Measurements from ENCODE around the gene LCNL1.

The LCNL1 gene

DNA sequence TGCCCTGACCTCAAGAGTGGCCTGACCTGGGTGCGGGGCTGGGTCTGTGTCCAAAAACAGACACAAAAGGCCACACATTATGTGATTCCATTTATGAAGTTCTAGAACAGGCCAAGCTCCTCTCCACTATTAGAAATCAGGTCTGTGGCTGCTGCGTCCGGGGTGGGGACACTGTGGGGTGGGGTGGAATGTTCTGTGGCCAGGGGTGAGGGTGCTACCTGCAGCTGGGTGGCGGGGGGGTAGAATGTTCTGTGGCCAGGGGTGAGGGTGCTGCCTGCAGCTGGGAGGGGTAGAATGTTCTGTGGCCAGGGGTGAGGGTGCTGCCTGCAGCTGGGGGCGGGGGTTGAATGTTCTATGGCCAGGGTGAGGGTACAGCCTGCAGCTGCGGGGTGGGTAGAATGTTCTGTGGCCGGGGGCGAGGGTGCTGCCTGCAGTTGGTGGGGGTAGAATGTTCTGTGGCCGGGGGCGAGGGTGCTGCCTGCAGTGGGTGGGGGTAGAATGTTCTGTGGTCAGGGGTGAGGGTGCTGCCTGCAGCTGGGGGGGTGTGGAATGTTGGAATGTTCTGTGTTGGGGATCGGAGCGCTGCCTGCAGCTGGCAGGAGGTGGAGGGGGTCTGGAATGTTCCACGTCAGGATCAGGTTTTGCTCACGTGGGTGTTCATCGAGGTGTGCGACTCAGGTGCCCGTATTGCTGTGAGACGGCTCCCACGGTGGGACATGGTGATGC lies 22.4 kb upstream of the LCNL1 start:
- DNase-seq (ENCODE audit: low spot score) = no peak

DNA sequence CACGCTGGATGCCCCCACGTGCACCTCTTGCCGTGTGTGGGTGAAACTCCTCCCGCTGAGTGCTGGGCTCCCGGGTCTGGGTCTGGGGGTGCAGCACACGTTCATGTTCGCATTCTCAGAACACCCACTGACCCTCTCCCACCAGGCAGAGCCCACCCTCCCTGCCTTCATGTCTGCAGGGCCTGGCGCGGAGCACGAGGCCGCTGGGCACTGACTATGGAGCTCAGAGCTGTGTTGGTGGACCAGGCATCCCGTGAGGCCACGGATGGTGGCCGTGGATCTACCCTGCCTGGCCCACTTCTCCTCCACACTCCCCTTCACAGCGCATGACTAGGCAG lies 21.9 kb upstream of the LCNL1 start:
- DNase-seq (ENCODE audit: low spot score) = no peak

DNA sequence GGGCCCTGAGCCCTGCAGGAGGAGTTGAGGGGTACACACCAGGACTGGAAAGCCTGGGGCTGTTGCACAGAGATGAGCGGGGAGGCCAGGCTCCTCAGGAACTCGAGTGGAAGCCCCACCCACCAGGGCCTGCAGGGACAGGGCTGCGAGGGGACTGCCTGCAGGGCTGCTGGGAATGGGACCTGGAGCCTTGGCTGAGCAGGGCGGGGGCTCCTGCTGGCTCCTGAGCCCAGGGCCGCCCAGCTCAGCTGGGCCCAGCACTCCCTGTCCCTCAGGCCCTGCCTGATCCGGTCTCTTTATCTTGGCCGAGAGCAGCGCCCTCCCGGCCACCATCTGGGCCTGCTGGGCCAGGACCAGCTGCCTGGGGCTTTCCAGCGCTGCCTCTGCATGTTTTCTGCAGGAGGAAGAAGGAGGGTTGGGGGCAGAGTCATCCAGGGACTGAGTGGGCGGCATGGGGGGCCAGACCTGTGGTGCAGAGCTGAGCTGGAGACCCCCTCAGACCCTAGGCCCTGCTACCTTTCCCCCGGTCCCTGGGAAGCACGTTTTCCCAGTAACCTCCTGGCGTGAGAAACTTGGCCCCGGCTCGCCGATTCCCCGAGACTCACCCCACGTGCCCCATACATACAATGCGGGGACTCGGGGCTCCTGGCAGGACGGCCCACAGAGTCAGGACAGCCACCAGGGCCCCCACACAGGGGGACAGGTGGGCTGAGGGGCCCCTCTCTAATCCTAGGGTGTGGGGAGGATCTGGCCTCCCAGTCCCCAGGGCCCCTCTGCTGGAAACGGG lies 21.3 kb upstream of the LCNL1 start:
- DNase-seq (ENCODE audit: low spot score) = no peak

DNA sequence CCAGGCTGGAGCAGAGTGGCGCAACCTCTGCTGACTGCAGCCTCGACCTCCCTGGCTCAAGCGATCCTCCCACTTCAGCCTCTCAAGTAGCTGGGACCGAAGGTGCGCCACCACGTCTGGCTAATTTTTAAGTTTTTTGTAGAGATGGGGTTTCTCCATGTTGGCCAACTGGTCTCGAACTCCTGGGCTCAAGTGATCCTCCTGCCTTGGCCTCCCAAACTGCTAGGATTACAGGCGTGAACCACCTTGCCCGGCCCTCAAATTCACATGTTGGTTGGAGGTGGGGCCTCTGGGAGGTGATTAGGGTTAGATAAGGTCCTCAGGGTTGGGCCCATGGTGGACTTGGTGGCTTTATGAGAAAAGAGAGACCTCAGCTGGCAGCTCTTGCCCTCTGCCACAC lies 20.6 kb upstream of the LCNL1 start:
- DNase-seq (ENCODE audit: low spot score) = no peak

DNA sequence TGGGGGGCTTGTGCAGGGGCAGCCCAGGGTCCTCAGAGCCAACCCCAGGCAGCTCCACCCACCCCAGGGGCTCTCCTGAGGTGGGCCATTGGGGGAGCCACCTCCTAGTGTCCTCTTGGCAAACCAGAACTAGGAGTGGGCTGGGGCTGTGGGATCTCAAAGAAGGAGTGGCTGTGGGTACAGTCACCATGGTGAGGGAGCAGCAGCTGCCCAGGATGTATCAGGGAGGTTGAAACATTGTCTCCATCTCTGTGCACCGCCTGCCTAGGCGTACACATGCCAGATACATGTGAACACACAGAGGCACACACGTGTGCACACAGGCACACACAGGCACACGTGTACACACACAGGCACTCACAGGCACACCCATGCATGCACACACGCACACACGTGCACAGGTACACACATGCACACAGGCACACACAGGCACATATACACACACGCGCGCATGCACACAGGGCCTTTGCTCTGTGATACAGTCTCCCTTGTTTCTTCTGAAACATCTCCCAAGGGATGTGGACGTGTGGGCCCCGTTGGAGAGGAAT lies 20.0 kb upstream of the LCNL1 start:
- no peak for DNase-seq (ENCODE audit: low spot score)

DNA sequence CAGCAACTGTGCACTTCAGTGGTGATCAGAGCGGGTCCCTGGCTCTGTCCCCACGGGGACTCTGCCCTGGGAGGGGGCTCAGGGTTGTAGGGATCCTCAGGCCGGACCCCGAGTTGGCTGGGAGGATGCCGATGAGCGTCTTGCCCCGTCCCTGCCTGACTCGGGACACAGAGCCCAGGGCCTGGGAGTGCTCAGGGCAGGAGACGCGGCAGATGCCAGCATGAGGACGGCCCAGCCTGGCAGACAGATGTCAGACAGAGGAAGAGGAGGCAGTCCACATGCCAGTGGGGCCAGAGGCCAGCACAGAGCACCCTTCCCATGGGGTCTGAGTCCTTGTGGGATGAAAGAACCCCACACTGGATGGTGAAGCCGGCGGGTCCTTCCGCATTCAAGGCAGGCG lies 19.5 kb upstream of the LCNL1 start:
- DNase-seq (ENCODE audit: low spot score) = no peak

DNA sequence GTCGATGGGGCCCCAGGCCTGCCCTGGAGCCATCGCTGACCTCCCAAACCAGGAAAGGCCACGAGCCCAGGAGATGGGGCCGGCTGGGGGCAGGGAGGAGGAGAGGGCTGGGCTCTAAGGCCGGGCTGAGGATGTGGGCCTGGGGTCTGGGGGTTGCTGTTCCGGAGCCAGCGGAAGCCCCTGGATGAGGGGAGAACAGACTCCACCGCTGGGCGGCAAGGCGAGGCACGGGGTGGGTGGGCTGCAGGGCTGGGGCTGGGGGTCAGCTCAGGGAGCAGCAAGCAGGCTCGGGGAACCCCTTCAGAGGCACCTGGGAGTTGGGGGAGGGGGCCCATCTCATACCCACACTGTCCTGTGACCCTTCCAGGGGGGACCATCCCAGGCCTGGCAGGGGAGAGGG lies 19.0 kb upstream of the LCNL1 start:
- DNase-seq (ENCODE audit: low spot score) = no peak

DNA sequence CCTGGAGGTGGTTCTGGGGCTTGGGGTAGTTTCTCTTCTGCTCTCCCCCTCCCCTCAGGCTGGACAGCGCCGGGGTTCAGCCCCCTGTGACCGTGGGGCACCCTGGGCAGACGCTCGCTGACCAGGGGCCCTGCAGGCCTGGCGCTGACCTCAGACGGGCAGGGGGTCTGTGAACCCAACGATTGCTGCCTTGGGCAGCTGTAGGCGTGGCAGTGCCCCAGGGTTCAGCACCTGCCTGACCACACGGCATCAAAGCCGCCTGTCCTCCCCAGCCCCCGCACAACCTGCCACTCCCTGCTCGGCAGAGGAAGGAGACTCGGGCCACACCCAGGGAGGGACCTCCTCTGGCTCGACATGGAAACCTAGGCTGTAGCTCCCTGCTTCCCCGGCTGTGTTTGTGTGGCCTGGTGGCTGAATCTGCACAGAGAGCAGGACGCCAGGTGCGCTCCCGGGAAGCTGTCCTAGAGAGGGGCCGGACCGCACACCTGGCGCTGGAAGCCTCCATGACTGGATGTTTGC lies 18.6 kb upstream of the LCNL1 start:
- no peak for DNase-seq (ENCODE audit: low spot score)

DNA sequence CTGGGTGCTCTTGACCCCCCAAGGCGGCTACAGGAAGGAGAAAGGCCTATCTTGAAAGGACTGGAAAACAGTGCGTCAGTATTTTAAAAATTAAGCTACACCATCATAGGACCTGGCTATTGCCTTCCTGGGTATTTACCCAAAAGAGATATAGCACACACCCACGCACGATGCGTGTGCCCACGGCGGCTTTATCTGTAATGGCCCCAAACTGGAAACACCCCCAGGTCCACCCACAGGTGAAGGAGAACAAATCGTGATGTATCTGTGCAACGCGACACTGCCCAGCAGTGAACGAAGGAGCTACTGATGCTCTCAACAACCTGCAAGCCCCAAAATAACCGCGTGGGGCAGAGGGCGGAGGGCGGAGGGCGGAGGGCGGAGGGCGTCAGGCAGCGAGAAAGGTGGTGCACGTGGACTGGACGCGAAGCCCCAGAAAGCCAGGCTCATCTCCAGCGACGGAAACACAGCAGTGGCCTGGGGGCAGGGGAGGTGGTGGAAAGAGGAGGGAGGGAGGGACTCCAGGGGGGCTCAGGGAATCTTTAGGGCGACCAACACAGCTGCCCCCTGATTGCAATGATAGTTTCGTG lies 17.9 kb upstream of the LCNL1 start:
- no peak for DNase-seq (ENCODE audit: low spot score)

DNA sequence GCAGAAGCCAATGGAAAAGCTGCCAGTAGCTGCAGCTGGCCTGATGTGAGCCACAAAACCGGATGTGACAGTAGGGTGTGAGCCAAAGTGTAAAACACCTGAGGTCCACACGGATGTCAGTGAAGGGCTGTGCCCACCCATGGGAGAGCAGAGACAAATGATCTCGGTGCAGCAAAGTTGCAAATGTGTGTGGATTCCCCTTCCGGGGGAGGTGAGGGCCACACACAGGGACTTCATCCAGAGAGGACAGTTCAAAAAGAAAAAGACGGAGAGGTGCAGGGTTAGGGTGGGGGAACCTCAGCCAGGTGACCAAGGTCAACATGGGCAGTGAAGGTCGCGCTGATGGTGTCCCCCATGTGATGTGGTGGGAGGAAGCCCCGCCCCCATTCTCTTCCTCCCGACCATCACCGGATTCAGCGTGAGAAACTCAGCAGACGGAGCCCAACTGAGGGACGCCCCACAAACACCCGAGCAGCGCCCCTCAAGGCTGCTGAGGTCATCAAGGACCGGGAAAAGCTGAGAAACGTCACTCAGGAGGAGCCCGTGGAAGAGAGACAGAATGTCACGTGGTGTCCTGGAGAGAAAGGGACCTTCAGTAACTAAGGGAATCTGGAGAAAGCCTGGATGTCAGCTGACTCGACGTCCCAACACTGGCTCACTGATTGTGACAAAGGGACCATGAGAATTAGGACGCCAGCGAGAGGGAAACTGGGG lies 16.9 kb upstream of the LCNL1 start:
- peak; percentile 49 for DNase-seq (ENCODE audit: low spot score)

DNA sequence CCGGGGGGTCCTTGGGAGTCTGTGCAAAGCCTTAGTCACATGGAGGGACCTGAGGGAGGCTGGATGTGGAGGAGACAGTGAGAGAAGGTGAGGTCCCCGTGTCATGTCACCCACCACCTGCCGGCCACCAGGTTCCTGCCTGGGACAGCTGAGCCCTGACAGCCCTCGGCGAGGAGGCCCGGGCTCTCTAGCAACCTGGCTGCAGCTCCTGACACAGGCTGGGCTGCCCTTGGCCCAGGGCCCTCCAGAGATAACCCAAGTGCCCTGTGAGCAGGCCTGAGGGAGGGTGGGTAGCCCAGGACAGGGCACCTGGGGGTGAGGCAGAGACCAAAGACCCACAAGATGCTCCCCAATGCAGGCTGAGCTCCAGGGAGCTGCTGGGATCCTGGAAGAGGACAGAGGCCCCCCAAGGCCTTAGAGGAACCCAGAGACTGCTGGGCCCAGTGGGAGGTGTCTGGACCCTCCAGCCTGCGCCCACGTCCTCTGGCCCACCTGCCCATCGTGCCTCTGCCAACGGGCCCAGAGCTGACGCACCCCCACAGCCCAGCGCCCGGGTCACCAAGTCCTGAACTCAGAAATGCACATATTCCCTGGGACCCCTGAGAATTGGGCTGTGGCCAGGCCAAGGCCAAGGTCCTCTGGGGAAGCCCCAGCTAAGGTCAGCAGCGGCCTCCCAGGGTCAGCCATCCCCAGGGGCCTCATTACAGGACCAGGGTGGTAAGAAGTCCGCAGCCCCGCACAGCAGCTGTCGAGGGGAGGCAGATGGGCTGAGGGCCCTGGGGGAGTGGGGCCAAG lies 14.3 kb upstream of the LCNL1 start:
- DNase-seq (ENCODE audit: low spot score) = no peak

DNA sequence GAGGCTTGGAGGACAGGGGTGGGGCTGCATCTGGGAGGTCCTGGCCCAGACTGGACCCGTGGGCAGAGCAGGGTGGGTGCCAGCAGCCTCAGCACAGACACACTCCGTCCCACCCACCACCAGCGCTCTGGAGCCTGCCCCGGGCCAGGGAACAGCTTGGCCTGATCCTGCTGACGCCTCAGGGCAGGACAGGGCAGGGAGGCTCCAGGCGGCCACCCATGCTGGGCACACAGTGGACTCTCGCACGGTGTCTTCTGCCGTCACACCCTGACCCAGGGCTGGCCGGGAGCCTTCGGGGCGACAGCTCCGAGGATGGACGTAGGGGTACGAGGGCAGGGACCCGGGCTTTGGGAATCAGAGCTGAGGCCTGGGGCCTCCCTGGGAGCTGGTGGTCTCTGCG lies 13.6 kb upstream of the LCNL1 start:
- no peak for DNase-seq (ENCODE audit: low spot score)

DNA sequence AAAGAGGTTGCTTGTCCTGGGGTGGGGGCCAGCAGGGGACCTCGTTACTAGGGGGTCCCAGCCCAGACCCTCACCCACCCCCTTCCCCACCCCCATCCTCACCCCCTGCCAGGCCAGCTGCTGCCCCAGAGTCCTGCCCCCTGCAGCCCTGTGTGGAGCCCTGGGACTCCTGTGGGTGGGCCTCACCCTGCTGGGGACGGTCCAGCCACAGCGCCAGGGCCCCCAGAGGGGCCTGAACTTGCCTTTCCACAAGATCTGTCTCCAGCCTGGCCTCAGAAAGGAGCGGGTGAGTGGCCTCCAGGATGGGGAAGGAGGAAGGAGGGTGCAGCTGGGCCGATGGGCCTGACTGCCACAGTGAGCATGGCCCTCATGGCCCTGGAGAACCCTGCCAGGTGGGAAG lies 13.0 kb upstream of the LCNL1 start:
- DNase-seq (ENCODE audit: low spot score) = no peak

DNA sequence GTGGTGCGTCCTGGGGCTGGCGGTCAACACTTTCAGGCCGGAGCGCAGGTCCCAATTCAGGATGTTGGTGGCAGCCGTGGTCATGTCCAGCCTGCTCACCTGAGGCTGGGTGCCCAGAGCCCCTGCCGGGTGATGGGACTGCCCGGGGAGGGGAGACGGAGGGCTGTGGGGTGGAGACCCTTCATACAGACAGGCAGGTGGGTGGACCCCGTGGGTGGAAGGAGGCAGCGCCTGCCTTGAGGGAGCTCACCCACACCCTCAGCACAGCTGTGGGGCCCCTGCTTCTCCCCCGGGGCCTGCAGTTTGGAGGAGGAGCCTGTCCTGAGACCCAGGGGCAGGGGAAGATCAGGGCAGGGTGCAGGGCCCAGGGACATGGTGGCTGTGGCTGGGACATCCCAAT lies 12.4 kb upstream of the LCNL1 start:
- no peak for DNase-seq (ENCODE audit: low spot score)

DNA sequence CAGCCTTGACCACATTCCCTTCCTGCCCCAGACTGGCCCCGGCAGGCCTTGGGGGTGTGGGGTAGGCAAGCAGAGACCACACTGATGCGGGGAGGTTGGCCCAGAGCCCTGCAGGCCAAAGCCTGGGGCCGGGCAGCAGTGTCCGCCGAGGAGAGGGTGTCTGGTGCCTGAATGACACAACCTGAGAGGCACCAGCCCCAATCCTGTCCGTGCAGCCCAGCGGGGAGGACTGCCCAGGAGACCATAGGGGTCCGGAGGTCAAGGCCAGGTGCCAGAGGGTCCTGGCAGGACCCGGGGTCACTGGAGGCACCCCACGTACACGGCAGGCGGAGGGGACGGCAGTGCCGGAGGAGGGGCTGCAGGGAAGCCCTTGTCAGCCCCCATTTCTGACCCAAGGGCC lies 11.0 kb upstream of the LCNL1 start:
- DNase-seq (ENCODE audit: low spot score) = no peak

DNA sequence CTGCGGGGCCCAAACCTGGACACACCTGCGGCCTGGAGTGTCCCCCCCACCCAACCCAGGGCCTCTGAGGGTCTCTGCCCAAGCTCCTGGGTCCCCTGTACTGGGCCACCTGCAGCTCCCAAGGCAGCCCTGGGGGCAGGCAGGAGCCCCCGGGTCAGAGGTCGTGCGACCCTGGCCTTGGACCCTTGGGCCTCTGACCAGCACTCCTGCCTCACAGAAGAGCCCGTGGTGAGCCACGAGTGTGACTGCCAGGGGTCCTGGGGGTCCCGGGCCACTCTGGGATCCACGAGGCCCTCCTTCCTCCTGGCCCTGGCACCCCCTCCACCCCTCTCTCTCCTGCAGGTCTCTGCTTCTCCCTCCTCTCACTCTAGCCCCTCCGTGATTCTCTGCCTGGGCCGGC lies 10.5 kb upstream of the LCNL1 start:
- no peak for DNase-seq (ENCODE audit: low spot score)

DNA sequence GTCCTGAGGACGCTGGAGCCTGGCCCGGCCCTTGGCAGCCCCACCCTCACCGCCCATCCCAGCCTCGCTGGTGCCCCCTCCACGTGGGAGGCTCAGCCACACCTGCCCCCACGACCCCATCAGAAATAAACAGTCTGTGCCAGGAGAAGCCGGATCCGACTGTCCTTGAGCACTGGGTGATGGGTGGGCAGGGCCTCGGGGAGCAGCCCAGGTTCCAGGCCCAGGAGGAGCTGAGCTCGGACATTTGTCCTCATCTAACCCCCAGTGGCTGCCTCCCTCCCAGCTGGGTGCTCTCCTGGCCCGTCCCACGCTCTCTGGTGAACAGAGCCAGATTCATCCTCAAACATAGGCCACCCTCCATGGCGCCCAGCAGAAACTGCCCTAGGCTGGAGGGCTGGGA lies 10.1 kb upstream of the LCNL1 start:
- no peak for DNase-seq (ENCODE audit: low spot score)

DNA sequence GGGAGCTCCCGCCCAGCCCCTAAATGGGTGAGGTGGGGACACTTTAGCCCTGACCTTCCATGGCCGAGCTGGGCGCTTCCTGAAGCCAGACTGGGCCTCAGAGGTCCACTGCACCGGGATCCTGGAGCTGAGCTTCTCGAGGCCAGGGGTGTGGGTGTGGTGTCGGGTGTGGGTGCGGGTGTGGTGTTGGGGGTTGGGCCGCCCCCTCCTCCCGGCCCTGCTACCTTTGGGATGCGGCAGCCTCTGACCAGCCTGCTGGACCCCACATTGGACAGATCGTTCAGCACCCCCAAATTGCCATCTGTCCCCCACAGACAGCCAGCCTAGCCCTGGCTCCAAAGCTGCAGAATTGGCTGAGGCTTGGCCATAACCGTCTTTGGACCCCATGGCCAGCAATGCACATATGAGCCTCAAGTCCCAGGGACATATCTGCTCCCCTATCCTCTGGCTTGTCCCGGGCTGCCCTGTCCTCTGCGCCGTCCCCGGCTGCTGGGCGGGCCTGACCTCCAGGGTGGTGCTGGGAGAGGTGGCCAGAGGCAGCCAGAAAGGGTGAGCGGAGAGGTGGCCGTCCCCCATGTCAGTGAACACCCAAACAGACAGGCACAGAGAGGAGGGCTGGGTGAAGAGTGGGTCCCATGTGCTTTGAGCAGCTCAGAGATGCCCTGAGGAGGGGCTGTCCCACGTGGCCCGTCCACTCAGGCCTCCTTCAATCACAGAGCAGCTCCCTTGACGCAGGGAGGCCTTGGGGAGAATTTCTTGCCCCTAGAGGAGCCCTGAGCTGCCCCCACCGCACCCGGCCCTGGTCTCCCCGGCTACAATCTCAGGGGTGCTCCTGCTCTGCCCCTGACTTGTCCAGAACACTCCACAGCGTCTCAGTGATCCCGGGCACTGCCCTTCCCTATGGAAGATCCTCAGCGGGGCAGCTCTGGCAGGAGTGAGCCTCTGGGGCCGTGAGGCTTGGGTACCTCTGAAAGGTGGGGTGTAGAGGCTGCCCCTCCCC lies 8.9 kb upstream of the LCNL1 start:
- DNase-seq (ENCODE audit: low spot score) = no peak

DNA sequence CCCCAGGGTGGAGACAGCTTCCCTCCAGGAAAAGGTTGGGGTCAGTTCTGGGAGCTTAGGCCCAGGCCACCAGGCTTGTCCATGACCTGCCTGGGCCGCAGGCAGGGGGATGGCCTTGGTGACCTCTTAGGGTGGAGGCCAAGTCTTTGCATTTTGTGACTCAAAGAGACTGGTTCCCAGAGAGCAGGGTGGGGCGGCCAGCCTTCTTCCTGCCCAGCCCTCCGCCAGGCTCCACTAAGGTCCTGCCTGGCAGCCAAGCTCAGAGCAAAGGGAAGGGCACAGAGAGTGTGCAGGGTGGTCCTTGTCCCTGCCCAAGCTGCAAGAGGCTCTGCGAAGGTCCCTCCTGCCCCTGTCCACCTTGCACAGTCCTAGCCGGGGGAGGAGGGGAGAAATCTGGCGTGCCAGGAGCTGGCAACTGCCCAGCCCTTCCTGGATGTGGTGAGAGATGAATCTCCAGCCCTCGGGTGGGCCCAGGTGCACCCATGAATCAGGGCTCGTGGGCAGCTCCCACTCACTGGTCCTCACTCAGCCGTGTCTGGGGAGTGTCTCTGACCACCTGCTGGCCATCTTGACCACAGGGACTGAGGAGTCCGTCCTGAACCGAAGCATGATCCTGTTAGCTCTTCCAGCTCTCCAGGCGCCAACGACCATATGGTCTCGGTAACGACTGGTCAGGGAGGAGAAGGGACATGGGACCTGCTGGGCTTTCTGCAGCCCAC lies 7.8 kb upstream of the LCNL1 start:
- no peak for DNase-seq (ENCODE audit: low spot score)

DNA sequence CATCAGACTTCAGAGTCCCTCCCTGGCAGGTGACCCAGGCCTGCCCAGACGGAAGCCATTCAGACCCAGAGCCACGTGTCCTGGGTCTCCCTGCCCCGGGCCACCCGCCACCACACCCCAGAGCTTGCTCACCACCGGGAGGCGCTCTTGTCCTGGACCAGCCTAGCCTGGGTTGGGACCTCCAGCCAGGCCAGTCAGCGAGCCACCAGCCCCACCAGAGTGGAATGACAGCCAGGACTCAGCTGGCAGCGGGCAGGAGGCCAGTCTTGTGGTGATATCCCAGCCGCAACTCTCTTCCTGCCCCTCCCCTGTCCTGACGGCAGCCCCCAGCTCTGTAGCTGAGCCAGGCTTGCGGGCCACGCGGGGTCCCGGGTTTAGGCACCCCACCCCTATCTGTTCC lies 7.1 kb upstream of the LCNL1 start:
- DNase-seq (ENCODE audit: low spot score) = peak; percentile 50
